ENCODE data around the gene ITIH1.
A peak's percentile ranks its signal among the peaks of the same experiment; 100 is the strongest.

The ITIH1 gene

DNA sequence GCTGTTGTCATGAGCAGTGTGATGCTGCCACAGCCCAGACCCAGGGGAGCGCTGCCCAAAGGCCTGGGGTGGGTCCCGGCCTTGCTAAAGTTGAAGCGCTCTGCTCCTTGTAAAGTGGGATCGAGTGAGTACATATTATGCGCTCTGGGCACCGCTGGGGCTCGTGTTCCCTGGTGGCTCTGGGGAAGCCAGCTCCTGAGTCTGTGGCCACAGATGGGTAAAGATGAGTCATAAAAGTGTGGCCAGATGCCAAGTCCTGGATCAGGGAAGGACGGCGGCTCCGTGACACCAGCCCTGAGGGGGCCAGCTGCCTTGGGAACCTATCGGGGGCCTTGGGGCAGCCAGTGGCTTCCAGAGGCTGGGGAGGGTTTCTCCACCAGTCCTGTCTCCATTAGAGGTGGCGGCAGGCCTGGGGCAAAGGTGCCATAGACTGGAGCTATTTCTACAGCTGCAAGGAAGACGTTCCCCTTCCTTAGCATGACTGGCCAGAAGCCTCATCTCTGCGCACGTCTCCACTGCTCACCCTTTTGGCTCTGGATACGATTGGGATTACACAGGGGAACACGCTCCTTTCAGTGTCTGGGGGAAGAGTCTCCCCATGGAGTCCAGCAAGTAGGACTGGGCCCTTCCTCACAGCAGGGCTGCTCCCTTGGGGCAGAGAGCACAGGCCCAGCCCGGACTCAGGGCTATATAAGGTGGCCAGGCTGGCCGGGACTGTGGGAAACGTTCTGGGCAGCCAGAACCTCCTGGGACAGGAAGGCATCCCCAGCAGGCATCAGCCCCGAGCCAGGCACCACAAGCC is 54.3 kb downstream of the ITIH1 start:
- no peak overlapping the region for H3K4me3 ChIP-seq (ENCODE audit: low read depth, low read length)
- peak; percentile 54 for DNase-seq (ENCODE audit: low read depth)
- TF ChIP-seq CTCF (IDR thresholded peaks at IDR 0.05; ENCODE audit: control insufficient read depth, extremely low read depth, insufficient read depth), result no peak

GRCh38 chr3:52833202-52833601 is 55.8 kb downstream of the ITIH1 start:
- TF ChIP-seq CTCF (IDR thresholded peaks at IDR 0.05; ENCODE audit: control insufficient read depth, extremely low read depth, insufficient read depth), result no peak
- H3K4me3 ChIP-seq (ENCODE audit: low read depth, low read length), result no peak overlapping the region
- no peak for DNase-seq (ENCODE audit: low read depth)

- no peak for DNase-seq (ENCODE audit: low read depth)
- no peak for TF ChIP-seq CTCF (IDR thresholded peaks at IDR 0.05; ENCODE audit: control insufficient read depth, extremely low read depth, insufficient read depth)
- no peak within 1 kb of the TSS for H3K4me3 ChIP-seq (ENCODE audit: low read depth, low read length)
Observed at GRCh38 chr3:52834871-52835501, 57.6 kb downstream of the ITIH1 start, which contains the start of gene MUSTN1. TSS of gene MUSTN1 (minus strand) at chr3:52835019. CDS start at chr3:52834948, 71 bp downstream.

GRCh38 chr3:52835766-52836470 is 58.5 kb downstream of the ITIH1 start:
- no peak overlapping the region for H3K4me3 ChIP-seq (ENCODE audit: low read depth, low read length)
- DNase-seq (ENCODE audit: low read depth), result no peak
- TF ChIP-seq CTCF (IDR thresholded peaks at IDR 0.05; ENCODE audit: control insufficient read depth, extremely low read depth, insufficient read depth), result no peak

GRCh38 chr3:52836471-52836845 is 59.1 kb downstream of the ITIH1 start:
- no peak for TF ChIP-seq CTCF (IDR thresholded peaks at IDR 0.05; ENCODE audit: control insufficient read depth, extremely low read depth, insufficient read depth)
- DNase-seq (ENCODE audit: low read depth), result no peak
- H3K4me3 ChIP-seq (ENCODE audit: low read depth, low read length), result no peak overlapping the region

DNA sequence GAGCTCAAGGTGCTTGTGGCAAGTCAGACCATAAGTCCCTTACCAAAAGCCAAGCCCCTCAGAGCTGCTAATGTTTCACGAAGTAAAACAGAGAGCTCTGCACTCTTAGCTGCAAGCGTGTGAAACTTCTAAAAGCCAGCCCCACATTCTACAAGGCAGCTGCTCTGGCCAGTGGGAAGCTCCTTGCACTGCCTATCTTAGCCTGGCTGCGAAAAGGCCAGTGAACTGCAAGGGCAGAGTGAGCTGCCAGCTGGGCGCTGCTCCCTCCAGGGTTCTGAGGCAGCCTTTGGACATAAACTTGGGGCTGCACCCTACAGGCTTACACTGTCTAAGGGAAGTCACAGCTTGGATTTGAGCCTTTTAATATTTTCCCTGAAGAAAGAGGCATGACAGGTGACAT is 59.6 kb downstream of the ITIH1 start:
- no peak for DNase-seq (ENCODE audit: low read depth)
- no peak overlapping the region for H3K4me3 ChIP-seq (ENCODE audit: low read depth, low read length)
- TF ChIP-seq CTCF (IDR thresholded peaks at IDR 0.05; ENCODE audit: control insufficient read depth, extremely low read depth, insufficient read depth), result no peak
